Forelimb muscle (tissue), 1 donor: ENCODE data around the gene CCDC78. TPM values are rescaled to one million over a fixed set of nuclear protein-coding genes. Genes with fewer than 3 reads are reported as not detected.

Source experiments
- DNase-seq: peaks from one replicate; pipeline ENCODE4 v3.0.0-alpha.2; 2013; ENCODE audit warnings: low read depth
- polyA plus RNA-seq: library from polyadenylated mRNA; unstranded; fragments of 120-200 nt; gene quantifications from one replicate; pipeline ENCODE4 v1.2.1, GENCODE V29; 2013; ENCODE audit not compliant: insufficient read length

CCDC78 gene
- polyA plus RNA-seq, 1 donor: 1.5 TPM

- peak; percentile 38 for DNase-seq
Observed at GRCh38 chr16:679814-680624, 46.2 kb downstream of the CCDC78 start, which contains the start of gene STUB1. TSS of gene STUB1 (plus strand) at chr16:680410. CDS start at chr16:680526, 116 bp downstream.

- DNase-seq: no peak
Observed at GRCh38 chr16:678858-679813, 47.1 kb downstream of the CCDC78 start.

- DNase-seq: no peak
Observed at GRCh38 chr16:678209-678857, 47.9 kb downstream of the CCDC78 start.

GRCh38 chr16:677316-678190, 48.7 kb downstream of the CCDC78 start:
- no peak for DNase-seq

GRCh38 chr16:676913-677312, 49.3 kb downstream of the CCDC78 start:
- no peak for DNase-seq

- no peak for DNase-seq
Observed at GRCh38 chr16:676565-676902, 49.7 kb downstream of the CCDC78 start.

- DNase-seq: no peak
Observed at GRCh38 chr16:675884-676564, 50.2 kb downstream of the CCDC78 start.

GRCh38 chr16:674968-675883, 51.0 kb downstream of the CCDC78 start, which contains the start of gene RHBDL1:
TSS of gene RHBDL1 (plus strand) at chr16:675671. CDS start at chr16:675791, 120 bp downstream.
- DNase-seq: no peak

- DNase-seq: no peak
Observed at GRCh38 chr16:674214-674881, 51.9 kb downstream of the CCDC78 start.

GRCh38 chr16:673399-673991, 52.7 kb downstream of the CCDC78 start:
- DNase-seq: no peak

GRCh38 chr16:672851-673250, 53.4 kb downstream of the CCDC78 start:
- no peak for DNase-seq

Other genes starting within 250 kb of the CCDC78 start
- gene CAPN15, start 198.7 kb downstream of the CCDC78 start, polyA plus RNA-seq: 24.6 TPM
- 0.14 TPM for gene PRR35, start 166.0 kb downstream of the CCDC78 start, polyA plus RNA-seq
- gene NHLRC4, start 159.4 kb downstream of the CCDC78 start, polyA plus RNA-seq: 0.99 TPM
- 16.1 TPM for gene PIGQ, start 156.5 kb downstream of the CCDC78 start, polyA plus RNA-seq
- gene RAB40C, start 136.4 kb downstream of the CCDC78 start, polyA plus RNA-seq: 12.6 TPM
- 0.76 TPM for gene WFIKKN1, start 95.5 kb downstream of the CCDC78 start, polyA plus RNA-seq
- 36.6 TPM for gene METTL26, start 90.1 kb downstream of the CCDC78 start, polyA plus RNA-seq
- gene MCRIP2, start 84.6 kb downstream of the CCDC78 start, polyA plus RNA-seq: 14.5 TPM
- gene WDR90, start 77.1 kb downstream of the CCDC78 start, polyA plus RNA-seq: 17.9 TPM
- 58.3 TPM for gene RHOT2, start 58.3 kb downstream of the CCDC78 start, polyA plus RNA-seq
- 1.8 TPM for gene RHBDL1, start 50.8 kb downstream of the CCDC78 start, polyA plus RNA-seq
- gene STUB1, start 46.0 kb downstream of the CCDC78 start, polyA plus RNA-seq: 88.0 TPM
- gene JMJD8, start 42.1 kb downstream of the CCDC78 start, polyA plus RNA-seq: 35.1 TPM
- gene WDR24, start 36.0 kb downstream of the CCDC78 start, polyA plus RNA-seq: 7.1 TPM
- 0.34 TPM for gene FBXL16, start 20.6 kb downstream of the CCDC78 start, polyA plus RNA-seq
- 26.1 TPM for gene METRN, start 11.3 kb downstream of the CCDC78 start, polyA plus RNA-seq
- gene ANTKMT, start 5.3 kb downstream of the CCDC78 start, polyA plus RNA-seq: 15.4 TPM
- gene HAGHL, start 663 bp upstream of the CCDC78 start, polyA plus RNA-seq: 3.2 TPM
- gene CIAO3, start 14.6 kb upstream of the CCDC78 start, polyA plus RNA-seq: 18.0 TPM
- 0.34 TPM for gene MSLN, start 34.3 kb upstream of the CCDC78 start, polyA plus RNA-seq
- 10.3 TPM for gene RPUSD1, start 61.9 kb upstream of the CCDC78 start, polyA plus RNA-seq
- gene CHTF18, start 62.2 kb upstream of the CCDC78 start, polyA plus RNA-seq: 15.4 TPM
- not detected for gene GNG13, start 74.3 kb upstream of the CCDC78 start, polyA plus RNA-seq
- 9.4 TPM for gene LMF1, start 244.5 kb upstream of the CCDC78 start, polyA plus RNA-seq